Adrenal gland (tissue), 12 donors: ENCODE data around the gene TRAF3. TPM values are rescaled to one million over a fixed set of nuclear protein-coding genes. Genes with fewer than 3 reads are reported as not detected.

ENCODE experiments used
- DNase-seq, 7 donors: peaks; one replicate each; pipeline ENCODE4 v3.0.0-alpha.2; 2019 to 2020
- H3K27ac ChIP-seq, 5 donors: fragments of 200-600 bp; sonication (generic) in 4 of 5; 1 replicate in 3 of 5; 2 replicates in 2 of 5; pipeline versions ENCODE4 v1.5.1 to v1.8.0; 2016 to 2020; ENCODE audit warnings: mild to moderate bottlenecking in 1 of 5
- H3K27me3 ChIP-seq: fragments of 200-600 bp; 2 replicates; pipeline ENCODE4 v1.8.0; 2021
- H3K36me3 ChIP-seq, 2 donors: fragments of 200-600 bp; replicated peaks in 1 of 2; 1 replicate in 1 of 2; 2 replicates in 1 of 2; pipeline versions ENCODE4 v1.5.1 to v1.8.0; 2018 to 2022
- H3K4me1 ChIP-seq, 2 donors: fragments of 200-600 bp; replicated peaks in 1 of 2; 1 replicate in 1 of 2; 2 replicates in 1 of 2; pipeline versions ENCODE4 v1.5.1 to v1.8.0; 2018 to 2021
- H3K4me3 ChIP-seq, 4 donors: fragments of 200-600 bp; sonication (generic) in 3 of 4; one replicate each; pipeline ENCODE4 v1.5.1; 2016 to 2018
- H3K9me3 ChIP-seq, 3 donors: fragments of 200-600 bp; sonication (generic) in 1 of 3; replicated peaks in 1 of 3; 1 replicate in 2 of 3; 2 replicates in 1 of 3; pipeline versions ENCODE4 v1.5.1 to v1.8.0; 2016 to 2021
- POLR2A ChIP-seq, 2 donors: fragments of 450-650 bp; IDR thresholded peaks; one replicate each; pipeline ENCODE4 v1.6.1; 2017; ENCODE audit warnings: antibody characterized with exemption in 2 of 2, mild to moderate bottlenecking in 2 of 2, moderate library complexity in 1 of 2
- WGBS, 4 donors: extraction: QIAGEN DNeasy Blood & Tissue Kit in 2 of 4; methylation state at CpG; one replicate each; pipeline versions ENCODE4 v1.1.5 to v1.1.7; 2013 to 2017; 5-methylcytosine and 5-hydroxymethylcytosine counted together
- intact Hi-C, 2 donors: fragments of 100-400 bp; cut with DNase I; formaldehyde crosslinking; loops; one replicate each; pipeline versions ENCODE4 v1.14.1 to v1.15.0; 2022 to 2023
- polyA plus RNA-seq, 3 donors: library from polyadenylated mRNA; stranded (reverse); fragments of 200-250 nt in 2 of 3; fragments of 350-450 nt in 1 of 3; fragmentation: Illumina TruSeq in 1 of 3; extraction: RNeasy Lipid Tissue Mini Kit (QIAGEN cat#74804) in 1 of 3; gene quantifications; one replicate each; pipeline ENCODE4 v1.2.3, GENCODE V29; 2013 to 2014
- total RNA-seq, 9 donors: library from RNA; depleted of rRNA in 4 of 9; stranded (reverse); fragments of >200 nt in 4 of 9; fragments of 120-200 nt in 1 of 9; fragmentation: NEBNext Ultra II Directional in 1 of 9; extraction: Animal tissue kit (Norgen Biotek cat#: 25700) in 1 of 9; gene quantifications; one replicate each; pipeline versions ENCODE4 v1.1.0 to v1.2.4, GENCODE V29; 2013 to 2023
- TF ChIP-seq, protein P1 (sequence below), 6 experiments: fragments of 450-650 bp in 4 of 6; fragments of 200-600 bp in 2 of 6; sonication (generic) in 1 of 6; IDR thresholded peaks; 1 replicate in 5 of 6; 2 replicates in 1 of 6; pipeline versions ENCODE4 v1.5.1 to v1.8.0; 2016 to 2021; ENCODE audit warnings: antibody characterized with exemption in 6 of 6, mild to moderate bottlenecking in 2 of 6, moderate library complexity in 1 of 6
- donor health status: healthy with polysubstance abuse.
- donor health status: Bipolar disorder and iron deficiency.
- donor health status: DM: yes; HTN: yes; CAD: no.
- donor health status: DM: no; HTN: no; CAD: no.
- donor health status: DM: no; HTN: no; CAD: no.
- donor health status: DM: yes; HTN: yes; CAD: no.

Gene TRAF3
- total and polyA plus RNA-seq, 12 donors: 3.7 to 14.5 (median 9.8) TPM

GRCh38 chr14:102817942-102818940 is 41.0 kb downstream of the TRAF3 start:
- no peak overlapping the region for H3K27ac ChIP-seq
- intact Hi-C loops: no loop called here
- no peak for TF ChIP-seq POLR2A (IDR thresholded peaks at IDR 0.05)
- TF ChIP-seq, protein P1, sequence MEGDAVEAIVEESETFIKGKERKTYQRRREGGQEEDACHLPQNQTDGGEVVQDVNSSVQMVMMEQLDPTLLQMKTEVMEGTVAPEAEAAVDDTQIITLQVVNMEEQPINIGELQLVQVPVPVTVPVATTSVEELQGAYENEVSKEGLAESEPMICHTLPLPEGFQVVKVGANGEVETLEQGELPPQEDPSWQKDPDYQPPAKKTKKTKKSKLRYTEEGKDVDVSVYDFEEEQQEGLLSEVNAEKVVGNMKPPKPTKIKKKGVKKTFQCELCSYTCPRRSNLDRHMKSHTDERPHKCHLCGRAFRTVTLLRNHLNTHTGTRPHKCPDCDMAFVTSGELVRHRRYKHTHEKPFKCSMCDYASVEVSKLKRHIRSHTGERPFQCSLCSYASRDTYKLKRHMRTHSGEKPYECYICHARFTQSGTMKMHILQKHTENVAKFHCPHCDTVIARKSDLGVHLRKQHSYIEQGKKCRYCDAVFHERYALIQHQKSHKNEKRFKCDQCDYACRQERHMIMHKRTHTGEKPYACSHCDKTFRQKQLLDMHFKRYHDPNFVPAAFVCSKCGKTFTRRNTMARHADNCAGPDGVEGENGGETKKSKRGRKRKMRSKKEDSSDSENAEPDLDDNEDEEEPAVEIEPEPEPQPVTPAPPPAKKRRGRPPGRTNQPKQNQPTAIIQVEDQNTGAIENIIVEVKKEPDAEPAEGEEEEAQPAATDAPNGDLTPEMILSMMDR (IDR thresholded peaks at IDR 0.05): no peak
- no peaks in the 10 kb centered on the region for H3K9me3 ChIP-seq
- H3K4me1 ChIP-seq: peaks cover 0 to 5% of the 10 kb centered on the region in 2 donors
- no peaks in the 10 kb centered on the region for H3K27me3 ChIP-seq
- no peak for DNase-seq
- H3K36me3 ChIP-seq: no peaks in the 10 kb centered on the region
- WGBS, 4 donors: 79 to 88% (median 87%) methylated on average over 8 to 10 of the region's 10 CpGs
- H3K4me3 ChIP-seq: no peak overlapping the region

- H3K27ac ChIP-seq: no peak overlapping the region
- H3K27me3 ChIP-seq: no peaks in the 10 kb centered on the region
- DNase-seq: no peak
- 82 to 97% (median 88%) methylated on average over 9 of the region's 9 CpGs for WGBS, 4 donors
- intact Hi-C loops: no loop called here
- TF ChIP-seq, protein P1 (IDR thresholded peaks at IDR 0.05): no peak
- no peak for TF ChIP-seq POLR2A (IDR thresholded peaks at IDR 0.05)
- H3K4me1 ChIP-seq: peaks cover 0 to 5% of the 10 kb centered on the region in 2 donors
- no peak overlapping the region for H3K4me3 ChIP-seq
- no peaks in the 10 kb centered on the region for H3K36me3 ChIP-seq
- no peaks in the 10 kb centered on the region for H3K9me3 ChIP-seq
These were observed 42.0 kb downstream of the TRAF3 start for GRCh38 chr14:102819176-102819628.

DNA sequence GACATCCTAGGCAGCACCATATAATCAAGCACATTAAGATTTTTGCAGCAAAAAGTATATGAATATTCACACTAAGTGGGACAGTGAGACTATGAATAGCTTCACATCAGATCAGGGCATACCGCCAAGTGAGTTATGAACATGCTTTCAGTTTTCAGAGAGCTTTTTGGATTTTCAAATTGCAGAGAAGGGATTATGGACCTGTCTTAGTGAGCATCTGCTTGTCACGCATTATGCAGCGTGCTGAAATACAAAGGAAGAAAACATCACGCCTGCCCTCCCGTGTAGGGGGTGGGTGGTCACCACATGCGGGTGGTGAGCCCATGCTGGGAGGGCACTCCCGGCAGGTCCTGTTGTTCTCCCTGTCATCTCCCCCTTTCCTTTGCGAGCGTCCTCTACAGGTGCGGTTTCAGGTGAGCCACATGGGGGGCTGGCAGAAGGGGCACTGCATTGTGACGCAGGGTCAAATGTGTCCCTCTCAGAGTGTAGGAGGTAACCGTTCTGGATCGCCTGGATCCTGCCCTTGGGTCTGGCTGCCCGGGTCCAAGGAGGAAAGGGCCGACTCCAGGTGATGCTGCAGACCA is 42.6 kb downstream of the TRAF3 start:
- Histone ChIP-seq H3K9me3 (no peaks in the 10 kb centered on the region), H3K27ac (no peak overlapping the region), H3K36me3 (no peaks in the 10 kb centered on the region), H3K4me3 (no peak overlapping the region), H3K27me3 (no peaks in the 10 kb centered on the region), H3K4me1 (peaks cover 0 to 5% of the 10 kb centered on the region in 2 donors)
- intact Hi-C loops: no loop called here
- no peak for TF ChIP-seq POLR2A (IDR thresholded peaks at IDR 0.05)
- TF ChIP-seq, protein P1 (IDR thresholded peaks at IDR 0.05): no peak
- peak in 1 of 7 donors; percentile 13 for DNase-seq
- WGBS, 4 donors: 89 to 98% (median 91%) methylated on average over 15 of the region's 15 CpGs

GRCh38 chr14:102821252-102821651 is 44.0 kb downstream of the TRAF3 start:
- H3K36me3 ChIP-seq: no peaks in the 10 kb centered on the region
- H3K9me3 ChIP-seq: no peaks in the 10 kb centered on the region
- no peak for DNase-seq
- no peak overlapping the region for H3K4me3 ChIP-seq
- H3K27ac ChIP-seq: no peak overlapping the region
- intact Hi-C loops: no loop called here
- TF ChIP-seq, protein P1 (IDR thresholded peaks at IDR 0.05): no peak
- TF ChIP-seq POLR2A (IDR thresholded peaks at IDR 0.05): no peak
- H3K27me3 ChIP-seq: no peaks in the 10 kb centered on the region
- 75 to 92% (median 88%) methylated on average over 5 of the region's 5 CpGs for WGBS, 4 donors
- peaks cover 0 to 5% of the 10 kb centered on the region in 2 donors for H3K4me1 ChIP-seq
